Activated naive CD8-positive, alpha-beta T cell treated with anti-CD3 and anti-CD28 coated beads, Interleukin-2, amount 50 U/mL, for 16 hours (primary cell): ENCODE measurements around the gene PPT2.
"Not testable (repeated sequence)": the region's sequence is repeated elsewhere in the genome, so short reads cannot be mapped to it uniquely, and the experiment has no call there.

Experiments used
- DNase-seq: peaks from one replicate; pipeline ENCODE4 v3.0.0-alpha.2; 2020; ENCODE audit warnings: low read depth, low spot score

PPT2 gene

GRCh38 chr6:32127717-32128592 is 26.0 kb upstream of the PPT2 start, which contains the start of gene ATF6B:
ATF6B (minus strand) TSS chr6:32128246; CDS start chr6:32128207, 39 bp downstream.
- DNase-seq = peak; percentile 92

- no peak for DNase-seq
Measured at GRCh38 chr6:32128751-32129296, 25.1 kb upstream of the PPT2 start.

- no peak for DNase-seq
Measured at GRCh38 chr6:32129297-32130088, 24.4 kb upstream of the PPT2 start.

GRCh38 chr6:32131439-32131948 is 22.4 kb upstream of the PPT2 start:
- no peak for DNase-seq

GRCh38 chr6:32132110-32132509 is 21.8 kb upstream of the PPT2 start:
- no peak for DNase-seq

GRCh38 chr6:32133786-32134185 is 20.2 kb upstream of the PPT2 start:
- no peak for DNase-seq

GRCh38 chr6:32137454-32137853 is 16.5 kb upstream of the PPT2 start:
- no peak for DNase-seq

GRCh38 chr6:32139590-32139989 is 14.4 kb upstream of the PPT2 start:
- DNase-seq = no peak

- no peak for DNase-seq
Measured at GRCh38 chr6:32140420-32141046, 13.4 kb upstream of the PPT2 start.

GRCh38 chr6:32144238-32144637 is 9.7 kb upstream of the PPT2 start:
- DNase-seq = not testable (repeated sequence)

GRCh38 chr6:32146287-32146686 is 7.7 kb upstream of the PPT2 start:
- no peak for DNase-seq

GRCh38 chr6:32146687-32147086 is 7.3 kb upstream of the PPT2 start:
- no peak for DNase-seq

- DNase-seq = no peak
Measured at GRCh38 chr6:32147401-32148132, 6.4 kb upstream of the PPT2 start.

GRCh38 chr6:32148289-32149091 is 5.5 kb upstream of the PPT2 start:
- peak; percentile 43 for DNase-seq

- no peak for DNase-seq
Measured at GRCh38 chr6:32149092-32149755, 4.7 kb upstream of the PPT2 start.

- no peak for DNase-seq
Measured at GRCh38 chr6:32149932-32150870, 3.7 kb upstream of the PPT2 start.

GRCh38 chr6:32151181-32151862 is 2.6 kb upstream of the PPT2 start:
- no peak for DNase-seq
